Measurements from ENCODE around the gene EMILIN1. TPM values are rescaled to one million over a fixed set of nuclear protein-coding genes. Genes with fewer than 3 reads are reported as not detected.

EMILIN1 gene
- total and polyA plus RNA-seq, 2 of the 8 experiments (the other 6 are each of a cell fraction or from before 2014, with no cell fraction given), result 1.9 to 3.0 TPM

DNA sequence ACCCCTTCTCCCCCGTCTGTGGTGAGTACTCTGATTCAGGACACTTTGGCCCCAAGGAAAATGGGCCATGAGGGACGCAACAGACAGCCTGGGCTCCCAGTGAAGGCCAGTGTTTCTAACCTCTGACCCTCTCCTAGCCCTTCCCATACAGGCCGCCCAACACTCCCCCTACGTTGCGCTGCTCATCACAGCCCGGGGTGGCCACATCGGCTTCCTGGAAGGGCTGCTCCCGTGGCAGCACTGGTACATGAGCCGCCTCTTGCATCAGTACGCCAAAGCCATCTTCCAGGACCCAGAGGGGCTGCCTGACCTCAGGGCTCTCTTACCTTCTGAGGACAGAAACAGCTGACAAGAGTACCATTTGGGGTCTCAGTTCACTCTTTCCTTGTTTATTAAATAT is 52.0 kb downstream of the EMILIN1 start:
- Histone ChIP-seq H2BK120ac (replicated peaks; ENCODE audit: low read depth, low read length) (no peak overlapping the region), H3K23ac (ENCODE audit: insufficient read length) (no peak overlapping the region), H3K14ac (ENCODE audit: insufficient read length) (no peak overlapping the region), H3K79me1 (ENCODE audit: low read depth, low read length) (peaks cover 4% of the 10 kb centered on the region), H4K20me1 (replicated peaks in 1 of 2; ENCODE audit: control insufficient read depth in 1 of 2, insufficient read depth in 2 of 2, low read length in 2 of 2) (peaks cover 8 to 14% of the 10 kb centered on the region in 2 experiments), H2BK15ac (ENCODE audit: low read length) (no peak overlapping the region), H2AFZ (ENCODE audit: low read length) (no peak overlapping the region), H3K18ac (ENCODE audit: extremely low read depth, low read length) (no peak overlapping the region), H3K36me3 (ENCODE audit: control insufficient read depth in 2 of 4, insufficient read depth in 4 of 4, low read length in 3 of 4) (peaks cover 2 to 26% (median 16%) of the 10 kb centered on the region in 4 experiments; a peak in 6 of 8 replicates), H3K56ac (replicated peaks; ENCODE audit: insufficient read length, low read depth, low read length) (no peak overlapping the region), H3K4me2 (ENCODE audit: insufficient read depth in 1 of 2, low read depth in 2 of 2, low read length in 2 of 2) (no peak overlapping the region), H4K8ac (ENCODE audit: extremely low read depth, insufficient read depth, low read length) (no peak overlapping the region), H3K9me3 (ENCODE audit: insufficient read depth in 2 of 2, low read depth in 1 of 2, low read length in 1 of 2) (no peaks in the 10 kb centered on the region), H3K79me2 (ENCODE audit: control insufficient read depth in 1 of 2, insufficient read depth in 2 of 2, low read length in 2 of 2) (peaks cover 0 to 15% of the 10 kb centered on the region in 2 experiments; a peak in 2 of 4 replicates), H3K4me3 (ENCODE audit: extremely low read depth in 1 of 4, insufficient read depth in 2 of 4, low read depth in 3 of 4, low read length in 4 of 4) (no peak overlapping the region), H2BK12ac (ENCODE audit: low read depth, low read length) (no peak overlapping the region), H3K4me1 (replicated peaks in 1 of 4; ENCODE audit: control insufficient read depth in 3 of 4, insufficient read depth in 4 of 4, low read length in 3 of 4) (peaks cover 0 to 4% (median 3%) of the 10 kb centered on the region in 4 experiments; a peak in 5 of 7 replicates), H3K27ac (ENCODE audit: low read depth, low read length) (no peak overlapping the region), H4K5ac (ENCODE audit: insufficient read length, low read depth, low read length) (no peak overlapping the region), H3K9ac (replicated peaks in 1 of 4; ENCODE audit: extremely low read depth in 1 of 4, low read depth in 3 of 4, low read length in 3 of 4) (no peak overlapping the region), H3K23me2 (ENCODE audit: low read depth, low read length) (peaks cover 2% of the 10 kb centered on the region; the same call in 1 of the 2 replicates), H2AK5ac (ENCODE audit: low read depth, low read length) (no peak overlapping the region), H2BK20ac (ENCODE audit: low read length) (no peak overlapping the region), H4K91ac (replicated peaks; ENCODE audit: insufficient read length, low read length) (no peak overlapping the region), H3K27me3 (replicated peaks in 1 of 4; ENCODE audit: control insufficient read depth in 3 of 4, extremely low read depth in 1 of 4, insufficient read depth in 3 of 4, low read length in 3 of 4) (no peaks in the 10 kb centered on the region; a peak in 2 of 7 replicates), H3K4ac (replicated peaks; ENCODE audit: insufficient read length, low read depth, low read length) (no peak overlapping the region), H2BK5ac (ENCODE audit: low read depth, low read length) (no peak overlapping the region)
- no peak for FAIRE-seq
- 93% methylated on average over 10 of the region's 10 CpGs; no CpG with 5 or more reads in 1 of the 2 experiments for WGBS, 2 experiments (ENCODE audit: extremely low coverage in 1 of 2, insufficient coverage in 1 of 2, insufficient read length in 1 of 2, insufficient replicate concordance in 2 of 2, low coverage in 1 of 2, low lambda C conversion rate in 2 of 2, missing lambda C conversion rate in 1 of 2)
- CTCF ChIA-PET (ENCODE audit: partially characterized antibody), result interaction anchor here (1.6 to 4.1 kb wide), 2 partner anchors 40 to 61 kb away, joined by 8 to 26 read pairs; no protein-coding TSS in a partner anchor
- no peak for DNase-seq (ENCODE audit: low read depth in 1 of 2, low spot score in 2 of 2)
- POLR2A ChIA-PET (ENCODE audit: partially characterized antibody), result no interaction called here
- TF ChIP-seq HDAC6 (IDR thresholded peaks at IDR 0.05; ENCODE audit: low read depth, low read length) (no peak), GTF2F1 (IDR thresholded peaks at IDR 0.05; ENCODE audit: borderline replicate concordance, low read depth, low read length) (no peak), KDM4A (IDR thresholded peaks at IDR 0.05; ENCODE audit: low read depth, low read length, severe bottlenecking) (no peak), MAX (IDR thresholded peaks at IDR 0.05) (no peak), CBX8 (IDR thresholded peaks at IDR 0.05; ENCODE audit: borderline replicate concordance, low read depth, low read length) (no peak), CREB1 (IDR thresholded peaks at IDR 0.05) (no peak), YY1 (IDR thresholded peaks at IDR 0.05; ENCODE audit: low read depth, low read length) (no peak), EP300 (IDR thresholded peaks at IDR 0.05; ENCODE audit: borderline replicate concordance in 1 of 2, low read depth in 2 of 2, low read length in 2 of 2) (no peak), RFX5 (IDR thresholded peaks at IDR 0.05; ENCODE audit: borderline replicate concordance, low read depth, low read length) (no peak), KDM5A (IDR thresholded peaks at IDR 0.05; ENCODE audit: low read length) (no peak), SIRT6 (IDR thresholded peaks at IDR 0.05; ENCODE audit: low read length) (no peak), SIX5 (IDR thresholded peaks at IDR 0.05; ENCODE audit: low read depth, low read length) (no peak), TAF1 (IDR thresholded peaks at IDR 0.05; ENCODE audit: low read depth, low read length) (no peak)
- TF ChIP-seq, protein P1, sequence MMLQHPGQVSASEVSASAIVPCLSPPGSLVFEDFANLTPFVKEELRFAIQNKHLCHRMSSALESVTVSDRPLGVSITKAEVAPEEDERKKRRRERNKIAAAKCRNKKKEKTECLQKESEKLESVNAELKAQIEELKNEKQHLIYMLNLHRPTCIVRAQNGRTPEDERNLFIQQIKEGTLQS (IDR thresholded peaks at IDR 0.05; ENCODE audit: insufficient read depth, low read depth, low read length), result no peak

All from H1 (cell line).